Measurements from ENCODE around the gene RESP18.

RESP18 gene

GRCh38 chr2:219278655-219279150 lies 53.8 kb downstream of the RESP18 start:
- DNase-seq (ENCODE audit: low read depth in 1 of 2, low spot score in 1 of 2) = no peak

- DNase-seq (ENCODE audit: low read depth in 1 of 2, low spot score in 1 of 2) = peak; percentile 55 to 65
Measured at GRCh38 chr2:219277703-219278654, 54.6 kb downstream of the RESP18 start.

Data from activated T-helper 1 cell treated with anti-CD3 and anti-CD28 coated beads, Interleukin-2, amount 50 U/mL, for 16 hours (primary cell).